HCT116 (cell line): ENCODE measurements around the gene DTNBP1. TPM values are rescaled to one million over a fixed set of nuclear protein-coding genes. Genes with fewer than 3 reads are reported as not detected.

Experiments
- ATAC-seq: fragments of 200-7000 bp; cut with Tn5 transposase; 2 replicates; pipeline ENCODE4 v1.9.1; 2020; ENCODE audit warnings: mild to moderate bottlenecking, moderate library complexity
- BruUV-seq: library from RNA; stranded (reverse); fragments of 400-500 nt; replicated peaks from 2 replicates; lab custom pipeline; 2021; lab: Mats Ljungman, UMichigan
- CTCF ChIA-PET: fragments of 300-600 bp; sonication (Branson Sonifier 250); formaldehyde crosslinking; loops from one replicate; lab custom pipeline; 2021; ENCODE audit warnings: antibody characterized with exemption; lab: Charles Lee
- POLR2A ChIA-PET: fragments of 300-600, 350-600 bp; sonication (Branson Sonifier 250); formaldehyde crosslinking; loops from one replicate; lab custom pipeline; 2021; ENCODE audit warnings: antibody characterized with exemption; lab: Charles Lee
- RAD21 ChIA-PET, 2 experiments: fragments of 300-600 bp; sonication (Branson Sonifier 250); formaldehyde crosslinking; loops; one replicate each; lab custom pipeline; 2023; ENCODE audit warnings: low total read pairs in 2 of 2; ENCODE audit not compliant: uncharacterized antibody in 2 of 2, unreplicated experiment in 2 of 2, low non-redundant PET in 1 of 2; lab: Charles Lee
- DNase-seq: peaks from one replicate; pipeline ENCODE4 v3.0.0-alpha.2; 2010; ENCODE audit warnings: low read depth, low spot score
- H2AFZ ChIP-seq: fragments of 200-600 bp; shearing (Covaris generic), sonication (generic); 2 replicates; pipeline ENCODE4 v1.6.1; 2017; ENCODE audit warnings: low read depth, mixed run types, mixed read lengths, antibody characterized with exemption, low read length; ENCODE audit not compliant: poor library complexity, severe bottlenecking
- H3K27ac ChIP-seq: 2 replicates; pipeline ENCODE4 v1.5.1; 2012; ENCODE audit warnings: low read depth, low read length
- H3K27me3 ChIP-seq: fragments of 200-600 bp; sonication (generic); 2 replicates; pipeline ENCODE4 v1.6.1; 2016; ENCODE audit warnings: mixed run types, low read length, mixed read lengths; ENCODE audit not compliant: insufficient read depth
- H3K36me3 ChIP-seq, 2 experiments: fragments of 200-500 bp in 1 of 2; fragments of 200-600 bp in 1 of 2; sonication (Bioruptor generic) in 1 of 2; sonication (generic) in 1 of 2; 2 replicates each; pipeline versions ENCODE4 v1.5.1 to v1.6.1; 2014 to 2016; ENCODE audit warnings: low read length in 2 of 2, inconsistent platforms in 1 of 2, mixed read lengths in 1 of 2, mixed run types in 1 of 2; ENCODE audit not compliant: insufficient read depth in 2 of 2, control insufficient read depth in 1 of 2
- H3K4me1 ChIP-seq, 2 experiments: fragments of 200-600 bp in 1 of 2; sonication (generic) in 1 of 2; 2 replicates each; pipeline versions ENCODE4 v1.5.1 to v1.6.1; 2012 to 2017; ENCODE audit warnings: low read length in 2 of 2, inconsistent platforms in 1 of 2, mild to moderate bottlenecking in 1 of 2, mixed read lengths in 1 of 2, mixed run types in 1 of 2, moderate library complexity in 1 of 2; ENCODE audit not compliant: insufficient read depth in 2 of 2, control insufficient read depth in 1 of 2
- H3K4me2 ChIP-seq: fragments of 200-600 bp; sonication (generic); 2 replicates; pipeline ENCODE4 v1.6.1; 2017; ENCODE audit warnings: mixed run types, low read length, mixed read lengths
- H3K4me3 ChIP-seq, 2 experiments: fragments of 200-600 bp in 1 of 2; sonication (generic) in 1 of 2; replicated peaks in 1 of 2; 2 replicates each; pipeline ENCODE4 v1.5.1; 2011 to 2016; ENCODE audit warnings: low read length in 2 of 2, control low read depth in 1 of 2, low read depth in 1 of 2, mild to moderate bottlenecking in 1 of 2, mixed read lengths in 1 of 2, mixed run types in 1 of 2
- H3K79me2 ChIP-seq: fragments of 200-600 bp; sonication (generic); 2 replicates; pipeline ENCODE4 v1.6.1; 2017; ENCODE audit warnings: mild to moderate bottlenecking, mixed run types, low read length, moderate library complexity, mixed read lengths; ENCODE audit not compliant: insufficient read depth
- H3K9ac ChIP-seq: fragments of 200-600 bp; sonication (generic); 2 replicates; pipeline ENCODE4 v1.6.1; 2016; ENCODE audit warnings: low read length, mixed read lengths
- H3K9me2 ChIP-seq: fragments of 200-600 bp; sonication (generic), shearing (Covaris generic); 2 replicates; pipeline ENCODE4 v1.6.1; 2017; ENCODE audit warnings: mixed run types, mild to moderate bottlenecking, moderate library complexity; ENCODE audit not compliant: insufficient read depth
- H3K9me3 ChIP-seq, 2 experiments: fragments of 200-500 bp in 1 of 2; fragments of 200-600 bp in 1 of 2; sonication (Bioruptor generic) in 1 of 2; sonication (generic) in 1 of 2; 2 replicates each; pipeline ENCODE4 v1.6.1; 2014 to 2017; ENCODE audit warnings: low read length in 2 of 2, mixed read lengths in 2 of 2, inconsistent platforms in 1 of 2, low read depth in 1 of 2, mild to moderate bottlenecking in 1 of 2, mixed run types in 1 of 2, moderate library complexity in 1 of 2; ENCODE audit not compliant: control insufficient read depth in 1 of 2, insufficient read depth in 1 of 2
- H4K20me1 ChIP-seq: fragments of 200-600 bp; sonication (generic), shearing (Covaris generic); 2 replicates; pipeline ENCODE4 v1.6.1; 2017; ENCODE audit warnings: mixed run types, mild to moderate bottlenecking, moderate library complexity; ENCODE audit not compliant: insufficient read depth
- CEBPB ChIP-seq: IDR thresholded peaks from 2 replicates; pipeline ENCODE4 v1.6.1; 2012; ENCODE audit warnings: low read depth
- EZH2phosphoT487 ChIP-seq: fragments of 200-600 bp; IDR thresholded peaks from 2 replicates; pipeline ENCODE4 v1.6.1; 2018; ENCODE audit warnings: antibody characterized with exemption, borderline replicate concordance
- POLR2A ChIP-seq: IDR thresholded peaks from 2 replicates; pipeline ENCODE4 v1.7.0; 2011; ENCODE audit warnings: borderline replicate concordance; ENCODE audit not compliant: insufficient read depth, insufficient read length; ENCODE audit errors: extremely low read depth
- REST ChIP-seq: IDR thresholded peaks from 2 replicates; pipeline ENCODE4 v1.6.1; 2012; ENCODE audit warnings: low read depth
- SIN3A ChIP-seq: IDR thresholded peaks from 2 replicates; pipeline ENCODE4 v1.6.1; 2012; ENCODE audit warnings: low read depth
- SP1 ChIP-seq: IDR thresholded peaks from 2 replicates; pipeline ENCODE4 v1.6.1; 2012; ENCODE audit warnings: low read depth
- SRF ChIP-seq: IDR thresholded peaks from 2 replicates; pipeline ENCODE4 v1.6.1; 2012; ENCODE audit warnings: low read depth
- ZFX ChIP-seq: fragments of 450-650 bp; IDR thresholded peaks from 2 replicates; pipeline ENCODE4 v1.6.1; 2017
- intact Hi-C: fragments of 100-400 bp; cut with micrococcal nuclease; formaldehyde crosslinking; loops from 2 replicates; pipeline ENCODE4 v1.10.0; 2022
- total RNA-seq: library from RNA; stranded (reverse); gene quantifications from one replicate; pipeline ENCODE4 v1.2.1, GENCODE V29; 2021; ENCODE audit not compliant: unreplicated experiment
- TF ChIP-seq, protein P1 (sequence below), 3 experiments: fragments of 200-600 bp in 1 of 3; sonication (generic) in 1 of 3; IDR thresholded peaks in 2 of 3; conservative IDR thresholded peaks in 1 of 3; 2 replicates each; pipeline ENCODE4 v1.5.1; 2012 to 2017; ENCODE audit warnings: low read depth in 2 of 3, low read length in 2 of 3, antibody characterized with exemption in 1 of 3, borderline replicate concordance in 1 of 3, control low read depth in 1 of 3, mild to moderate bottlenecking in 1 of 3, mixed read lengths in 1 of 3, mixed run types in 1 of 3, moderate library complexity in 1 of 3; ENCODE audit not compliant: insufficient read depth in 1 of 3

DTNBP1 gene
- total RNA-seq, 1 experiment from 2014 or later = 16.7 TPM

DNA sequence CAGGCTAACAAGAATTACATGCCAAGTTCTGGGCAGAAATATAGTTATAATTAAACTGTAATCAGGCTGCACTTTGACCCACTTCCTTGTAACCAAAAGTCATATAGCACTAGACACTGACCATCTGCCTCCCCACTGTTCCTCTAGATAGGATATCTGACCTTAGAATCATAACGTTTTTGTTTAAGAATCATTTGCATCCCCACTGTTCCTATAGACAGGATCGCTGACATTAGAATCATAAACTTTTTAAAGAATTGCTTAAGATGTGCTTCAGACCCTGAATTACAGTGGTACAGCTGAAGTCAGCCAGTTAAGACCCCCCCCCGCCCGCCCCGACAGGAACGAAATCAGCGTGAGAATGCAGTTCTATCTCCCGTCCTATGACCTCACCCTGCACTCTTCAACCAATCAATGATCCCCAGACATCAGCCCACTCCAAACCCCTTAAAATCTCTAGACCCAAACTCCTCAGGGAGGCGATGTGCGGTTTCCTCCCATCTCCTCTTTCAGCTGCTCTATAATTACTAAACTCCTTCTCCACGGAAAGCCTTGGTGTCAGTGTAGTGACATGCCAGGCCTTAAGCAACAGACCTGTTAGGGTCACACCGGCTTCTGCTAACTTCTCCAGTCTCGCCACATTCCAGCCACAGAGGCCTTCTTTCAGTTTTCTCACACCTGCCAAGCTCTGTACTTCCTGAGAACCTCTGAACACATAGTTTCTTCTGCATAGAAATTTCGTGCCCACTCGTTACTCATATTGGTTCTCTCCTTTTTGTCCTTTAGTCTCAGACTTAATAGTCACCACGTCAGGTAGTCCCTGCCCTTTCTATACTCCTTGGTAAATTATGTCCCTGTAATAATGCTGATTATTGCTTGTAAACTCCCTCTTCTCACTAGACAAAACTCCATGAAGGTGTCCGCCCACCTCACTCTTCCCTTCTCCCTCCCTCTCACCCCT, 93.5 kb downstream of the DTNBP1 start:
- Histone ChIP-seq H2AFZ (no peak overlapping the region), H3K4me2 (no peak overlapping the region), H3K4me3 (no peak overlapping the region), H3K27ac (no peak overlapping the region), H3K36me3 (no peaks in the 10 kb centered on the region), H3K9me2 (no peaks in the 10 kb centered on the region), H3K9ac (no peak overlapping the region), H3K4me1 (no peaks in the 10 kb centered on the region), H3K79me2 (no peaks in the 10 kb centered on the region), H4K20me1 (no peaks in the 10 kb centered on the region), H3K27me3 (no peaks in the 10 kb centered on the region), H3K9me3 (no peaks in the 10 kb centered on the region)
- ATAC-seq (no peak), DNase-seq (no peak)
- intact Hi-C loops = no loop called here
- BruUV-seq = no TSS peak
- TF ChIP-seq EZH2phosphoT487 = no peak
- POLR2A ChIA-PET = no interaction called here
- RAD21 ChIA-PET = no interaction called here
- CTCF ChIA-PET = no interaction called here

DNA sequence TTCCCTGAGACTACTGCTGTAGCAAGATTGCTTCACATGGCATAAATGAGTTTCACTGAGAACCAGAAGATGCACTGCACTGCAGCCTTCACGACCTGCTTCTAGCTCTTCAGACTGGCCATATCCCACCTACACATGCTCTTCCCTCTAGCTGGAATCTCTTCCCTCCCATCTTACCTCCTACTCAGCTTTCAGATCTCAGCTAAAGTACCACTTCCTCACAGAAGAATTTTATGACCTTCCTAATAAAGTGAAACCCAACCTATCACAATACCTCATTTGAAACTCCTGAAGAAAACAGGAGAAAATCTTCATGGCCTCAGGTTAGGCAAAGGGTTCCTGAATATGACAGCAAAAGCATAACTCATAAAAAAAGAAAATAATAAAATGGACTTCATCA, 99.9 kb downstream of the DTNBP1 start:
- no peak for ATAC-seq
- DNase-seq = no peak
- RAD21 ChIA-PET = no interaction called here
- H3K4me3 ChIP-seq = no peak overlapping the region
- no peak overlapping the region for H3K4me2 ChIP-seq
- BruUV-seq = no TSS peak
- no peak overlapping the region for H3K27ac ChIP-seq
- H3K27me3 ChIP-seq = no peaks in the 10 kb centered on the region
- H4K20me1 ChIP-seq = no peaks in the 10 kb centered on the region
- no peaks in the 10 kb centered on the region for H3K4me1 ChIP-seq
- no peaks in the 10 kb centered on the region for H3K79me2 ChIP-seq
- no peaks in the 10 kb centered on the region for H3K9me3 ChIP-seq
- H3K36me3 ChIP-seq = no peaks in the 10 kb centered on the region
- no peak overlapping the region for H3K9ac ChIP-seq
- POLR2A ChIA-PET = no interaction called here
- no peaks in the 10 kb centered on the region for H3K9me2 ChIP-seq
- no peak overlapping the region for H2AFZ ChIP-seq
- intact Hi-C loops = no loop called here
- TF ChIP-seq SP1 (no peak), ZFX (no peak), EZH2phosphoT487 (no peak), CEBPB (no peak), REST (no peak), SRF (no peak), POLR2A (no peak), SIN3A (no peak)
- TF ChIP-seq, protein P1, sequence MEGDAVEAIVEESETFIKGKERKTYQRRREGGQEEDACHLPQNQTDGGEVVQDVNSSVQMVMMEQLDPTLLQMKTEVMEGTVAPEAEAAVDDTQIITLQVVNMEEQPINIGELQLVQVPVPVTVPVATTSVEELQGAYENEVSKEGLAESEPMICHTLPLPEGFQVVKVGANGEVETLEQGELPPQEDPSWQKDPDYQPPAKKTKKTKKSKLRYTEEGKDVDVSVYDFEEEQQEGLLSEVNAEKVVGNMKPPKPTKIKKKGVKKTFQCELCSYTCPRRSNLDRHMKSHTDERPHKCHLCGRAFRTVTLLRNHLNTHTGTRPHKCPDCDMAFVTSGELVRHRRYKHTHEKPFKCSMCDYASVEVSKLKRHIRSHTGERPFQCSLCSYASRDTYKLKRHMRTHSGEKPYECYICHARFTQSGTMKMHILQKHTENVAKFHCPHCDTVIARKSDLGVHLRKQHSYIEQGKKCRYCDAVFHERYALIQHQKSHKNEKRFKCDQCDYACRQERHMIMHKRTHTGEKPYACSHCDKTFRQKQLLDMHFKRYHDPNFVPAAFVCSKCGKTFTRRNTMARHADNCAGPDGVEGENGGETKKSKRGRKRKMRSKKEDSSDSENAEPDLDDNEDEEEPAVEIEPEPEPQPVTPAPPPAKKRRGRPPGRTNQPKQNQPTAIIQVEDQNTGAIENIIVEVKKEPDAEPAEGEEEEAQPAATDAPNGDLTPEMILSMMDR (IDR thresholded peaks at IDR 0.05 in 2 of 3, conservative IDR thresholded peaks at IDR 0.05 in 1 of 3; ENCODE audit: borderline replicate concordance in 1 of 3, insufficient read depth in 1 of 3, low read depth in 2 of 3, low read length in 2 of 3) = no peak
- CTCF ChIA-PET = no interaction called here
